ENCODE results near the gene SCNN1G. TPM values are rescaled to one million over a fixed set of nuclear protein-coding genes. Genes with fewer than 3 reads are reported as not detected.

SCNN1G gene
- total RNA-seq, 1 experiment from 2014 or later, result not detected

- DNase-seq (ENCODE audit: low read depth), result no peak
Measured at GRCh38 chr16:23152386-23153178, 30.0 kb upstream of the SCNN1G start.

GRCh38 chr16:23155445-23156049 is 27.0 kb upstream of the SCNN1G start:
- no peak for DNase-seq (ENCODE audit: low read depth)

GRCh38 chr16:23156110-23156509 is 26.4 kb upstream of the SCNN1G start:
- DNase-seq (ENCODE audit: low read depth), result no peak

- no peak for DNase-seq (ENCODE audit: low read depth)
Measured at GRCh38 chr16:23156946-23157460, 25.5 kb upstream of the SCNN1G start.

GRCh38 chr16:23158114-23158513 is 24.4 kb upstream of the SCNN1G start:
- no peak for DNase-seq (ENCODE audit: low read depth)

- peak; percentile 36 for DNase-seq (ENCODE audit: low read depth)
Measured at GRCh38 chr16:23160082-23160481, 22.5 kb upstream of the SCNN1G start.

GRCh38 chr16:23160574-23160973 is 22.0 kb upstream of the SCNN1G start:
- DNase-seq (ENCODE audit: low read depth), result no peak

GRCh38 chr16:23163921-23164320 is 18.6 kb upstream of the SCNN1G start:
- DNase-seq (ENCODE audit: low read depth), result no peak

- no peak for DNase-seq (ENCODE audit: low read depth)
Measured at GRCh38 chr16:23164736-23165135, 17.8 kb upstream of the SCNN1G start.

GRCh38 chr16:23172583-23172982 is 10.0 kb upstream of the SCNN1G start:
- DNase-seq (ENCODE audit: low read depth), result no peak

- no peak for DNase-seq (ENCODE audit: low read depth)
Measured at GRCh38 chr16:23172994-23173393, 9.6 kb upstream of the SCNN1G start.

- DNase-seq (ENCODE audit: low read depth), result peak; percentile 31
Measured at GRCh38 chr16:23174622-23175021, 7.9 kb upstream of the SCNN1G start.

GRCh38 chr16:23175651-23176050 is 6.9 kb upstream of the SCNN1G start:
- no peak for DNase-seq (ENCODE audit: low read depth)

GRCh38 chr16:23181506-23181905 is 1.0 kb upstream of the SCNN1G start:
- no peak for DNase-seq (ENCODE audit: low read depth)

- DNase-seq (ENCODE audit: low read depth), result peak; percentile 53
Measured at GRCh38 chr16:23182206-23182678, 303 bp upstream of the SCNN1G start.

GRCh38 chr16:23183543-23183862 is 958 bp downstream of the SCNN1G start:
- DNase-seq (ENCODE audit: low read depth), result no peak

GRCh38 chr16:23185656-23186055 is 3.1 kb downstream of the SCNN1G start:
- no peak for DNase-seq (ENCODE audit: low read depth)

GRCh38 chr16:23186171-23186570 is 3.6 kb downstream of the SCNN1G start:
- DNase-seq (ENCODE audit: low read depth), result no peak

- DNase-seq (ENCODE audit: low read depth), result no peak
Measured at GRCh38 chr16:23187341-23187740, 4.8 kb downstream of the SCNN1G start.

GRCh38 chr16:23188911-23189310 is 6.4 kb downstream of the SCNN1G start:
- DNase-seq (ENCODE audit: low read depth), result no peak

GRCh38 chr16:23194497-23195221 is 12.1 kb downstream of the SCNN1G start:
- DNase-seq (ENCODE audit: low read depth), result no peak

- DNase-seq (ENCODE audit: low read depth), result no peak
Measured at GRCh38 chr16:23195366-23195978, 12.9 kb downstream of the SCNN1G start.

All from M059J (cell line).